HepG2 (cell line): Measurements from ENCODE around the gene CDH23. TPM values are rescaled to one million over a fixed set of nuclear protein-coding genes. Genes with fewer than 3 reads are reported as not detected.
A peak's percentile ranks its signal among the peaks of the same experiment; 100 is the strongest.

Experiments
- ARID5B ChIP-seq: IDR thresholded peaks from 2 replicates; pipeline ENCODE4 v1.4.0; 2020; ENCODE audit warnings: mild to moderate bottlenecking, missing genetic modification reagents
- CEBPG ChIP-seq: IDR thresholded peaks from 2 replicates; pipeline ENCODE4 v1.6.1; 2016
- CHD2 ChIP-seq: IDR thresholded peaks from 2 replicates; pipeline ENCODE4 v1.6.1; 2011; ENCODE audit warnings: low read depth, low read length, improper control_type of control experiment
- ETV6 ChIP-seq: sonication (generic); formaldehyde crosslinking; conservative IDR thresholded peaks from 2 replicates; pipeline ENCODE4 v1.4.0; 2020; ENCODE audit warnings: missing genetic modification reagents
- HNRNPH1 ChIP-seq: fragments of 200-400 bp; formaldehyde crosslinking; optimal IDR thresholded peaks from 2 replicates; pipeline ENCODE3; 2017; ENCODE audit warnings: mild to moderate bottlenecking, low read depth, low read length
- MED1 ChIP-seq: sonication (generic); formaldehyde crosslinking; IDR thresholded peaks from 2 replicates; pipeline ENCODE4 v1.4.0; 2020; ENCODE audit warnings: missing genetic modification reagents
- MYNN ChIP-seq: sonication (generic); formaldehyde crosslinking; IDR thresholded peaks from 2 replicates; pipeline ENCODE4 v1.4.0; 2020; ENCODE audit warnings: mild to moderate bottlenecking, low read depth, missing genetic modification reagents
- NCOA5 ChIP-seq: sonication (generic); formaldehyde crosslinking; IDR thresholded peaks from 2 replicates; pipeline ENCODE4 v1.4.0; 2020; ENCODE audit warnings: missing genetic modification reagents
- PRPF4 ChIP-seq: fragments of 200-400 bp; formaldehyde crosslinking; IDR thresholded peaks from 2 replicates; pipeline ENCODE4 v1.6.1; 2016; ENCODE audit warnings: low read length, low read depth; ENCODE audit not compliant: poor library complexity, severe bottlenecking
- RAD21 ChIP-seq: fragments of 450-650 bp; formaldehyde crosslinking; IDR thresholded peaks from 2 replicates; pipeline ENCODE4 v1.5.0; 2020; ENCODE audit warnings: mild to moderate bottlenecking
- TEAD3 ChIP-seq: optimal IDR thresholded peaks from 2 replicates; pipeline ENCODE3; 2016; ENCODE audit warnings: borderline replicate concordance
- TIGD3 ChIP-seq: sonication (generic); formaldehyde crosslinking; IDR thresholded peaks from 2 replicates; pipeline ENCODE4 v1.5.1; 2020; ENCODE audit warnings: mild to moderate bottlenecking, missing genetic modification reagents, borderline replicate concordance
- ZBTB8A ChIP-seq: sonication (generic); formaldehyde crosslinking; IDR thresholded peaks from 2 replicates; pipeline ENCODE4 v1.4.0; 2020; ENCODE audit warnings: mild to moderate bottlenecking, low read depth, missing genetic modification reagents, borderline replicate concordance
- ZFP41 ChIP-seq: sonication (generic); formaldehyde crosslinking; IDR thresholded peaks from 2 replicates; pipeline ENCODE4 v1.4.0; 2020; ENCODE audit warnings: mild to moderate bottlenecking, missing genetic modification reagents, borderline replicate concordance
- ZGPAT ChIP-seq: IDR thresholded peaks from 2 replicates; pipeline ENCODE4 v1.6.1; 2016; ENCODE audit warnings: mild to moderate bottlenecking
- ZNF343 ChIP-seq: sonication (generic); formaldehyde crosslinking; IDR thresholded peaks from 2 replicates; pipeline ENCODE4 v1.4.0; 2020; ENCODE audit warnings: mild to moderate bottlenecking, missing genetic modification reagents
- ZNF558 ChIP-seq: sonication (generic); formaldehyde crosslinking; IDR thresholded peaks from 2 replicates; pipeline ENCODE4 v1.9.0; 2022; ENCODE audit warnings: mild to moderate bottlenecking, missing genetic modification reagents, borderline replicate concordance
- ZNF772 ChIP-seq: sonication (generic); formaldehyde crosslinking; IDR thresholded peaks from 2 replicates; pipeline ENCODE4 v1.5.0; 2020; ENCODE audit warnings: mild to moderate bottlenecking, missing genetic modification reagents
- ZNF781 ChIP-seq: sonication (generic); formaldehyde crosslinking; IDR thresholded peaks from 2 replicates; pipeline ENCODE4 v1.5.1; 2020; ENCODE audit warnings: borderline replicate concordance, mild to moderate bottlenecking, missing genetic modification reagents; ENCODE audit errors: not compliant biosample characterization
- ZNF850 ChIP-seq: sonication (generic); formaldehyde crosslinking; conservative IDR thresholded peaks from 2 replicates; pipeline ENCODE4 v1.9.0; 2021; ENCODE audit warnings: mild to moderate bottlenecking, missing genetic modification reagents
- polyA plus RNA-seq, 8 experiments: library from polyadenylated mRNA; depleted of rRNA in 3 of 8; stranded (reverse) in 7 of 8; unstranded in 1 of 8; fragments of >200 nt; fragmentation: Illumina TruSeq in 4 of 8; extraction: Trizol in 4 of 8; gene quantifications; 2 replicates each; pipeline versions ENCODE4 v1.2.1 to v1.2.3, GENCODE V29; 2011 to 2016; ENCODE audit warnings: low read depth in 4 of 8, missing spikeins in 1 of 8, mixed read lengths in 1 of 8; ENCODE audit not compliant: insufficient read depth in 1 of 8
- total RNA-seq, 5 experiments: library from RNA; depleted of rRNA; stranded (reverse); fragments of >200 nt; fragmentation: Illumina TruSeq; extraction: Trizol; gene quantifications; 2 replicates each; pipeline ENCODE4 v1.2.3, GENCODE V29; 2016; ENCODE audit warnings: low read depth in 1 of 5

CDH23 gene
- total and polyA plus RNA-seq, 2 of the 13 experiments (the other 11 are each of a cell fraction or from before 2014, with no cell fraction given), result 0.13 TPM; not detected in 1

- TF ChIP-seq TIGD3 (CRISPR knock-in tag) (no peak; the same call in 1 of the 2 replicates), ZBTB8A (CRISPR knock-in tag) (no peak), CHD2 (no peak), MED1 (CRISPR knock-in tag) (peak; percentile 60; the same call in 1 of the 2 replicates), ZNF850 (CRISPR knock-in tag) (no peak), ZNF558 (CRISPR knock-in tag) (no peak), PRPF4 (no peak), ZNF781 (CRISPR knock-in tag) (no peak), RAD21 (CRISPR knock-in tag) (no peak), NCOA5 (CRISPR knock-in tag) (no peak), ARID5B (CRISPR knock-in tag) (peak; percentile 37), ZFP41 (no peak), CEBPG (CRISPR knock-in tag) (no peak), HNRNPH1 (no peak), TEAD3 (CRISPR knock-in tag) (no peak), MYNN (CRISPR knock-in tag) (no peak), ZNF772 (CRISPR knock-in tag) (no peak), ZGPAT (no peak), ETV6 (CRISPR knock-in tag) (0 out of 2 replicates have a peak, but pooled peaks have one; percentile 66), ZNF343 (peak; percentile 91)
Measured at GRCh38 chr10:71638822-71639719, 242.4 kb downstream of the CDH23 start (continued).
